Coronary artery (tissue), 2 donors: Measurements from ENCODE around the gene CEBPB.
A peak's percentile ranks its signal among the peaks of the same experiment; 100 is the strongest.
"Not testable (repeated sequence)": the region's sequence is repeated elsewhere in the genome, so short reads cannot be mapped to it uniquely, and the experiment has no call there.

Experiments used
- DNase-seq: peaks from one replicate; pipeline ENCODE4 v3.0.0-alpha.2; 2017; ENCODE audit warnings: low spot score
- H3K27ac ChIP-seq, 2 donors: fragments of 200-600 bp; sonication (generic); one replicate each; pipeline ENCODE4 v1.5.1; 2016 to 2019
- H3K4me3 ChIP-seq: fragments of 200-600 bp; sonication (generic); 2 replicates; pipeline ENCODE4 v1.5.1; 2016; ENCODE audit warnings: mild to moderate bottlenecking, moderate library complexity
- TF ChIP-seq, protein P1 (sequence below): fragments of 200-600 bp; sonication (generic); IDR thresholded peaks from one replicate; pipeline ENCODE4 v1.5.1; 2019; ENCODE audit warnings: antibody characterized with exemption

The CEBPB gene

DNA sequence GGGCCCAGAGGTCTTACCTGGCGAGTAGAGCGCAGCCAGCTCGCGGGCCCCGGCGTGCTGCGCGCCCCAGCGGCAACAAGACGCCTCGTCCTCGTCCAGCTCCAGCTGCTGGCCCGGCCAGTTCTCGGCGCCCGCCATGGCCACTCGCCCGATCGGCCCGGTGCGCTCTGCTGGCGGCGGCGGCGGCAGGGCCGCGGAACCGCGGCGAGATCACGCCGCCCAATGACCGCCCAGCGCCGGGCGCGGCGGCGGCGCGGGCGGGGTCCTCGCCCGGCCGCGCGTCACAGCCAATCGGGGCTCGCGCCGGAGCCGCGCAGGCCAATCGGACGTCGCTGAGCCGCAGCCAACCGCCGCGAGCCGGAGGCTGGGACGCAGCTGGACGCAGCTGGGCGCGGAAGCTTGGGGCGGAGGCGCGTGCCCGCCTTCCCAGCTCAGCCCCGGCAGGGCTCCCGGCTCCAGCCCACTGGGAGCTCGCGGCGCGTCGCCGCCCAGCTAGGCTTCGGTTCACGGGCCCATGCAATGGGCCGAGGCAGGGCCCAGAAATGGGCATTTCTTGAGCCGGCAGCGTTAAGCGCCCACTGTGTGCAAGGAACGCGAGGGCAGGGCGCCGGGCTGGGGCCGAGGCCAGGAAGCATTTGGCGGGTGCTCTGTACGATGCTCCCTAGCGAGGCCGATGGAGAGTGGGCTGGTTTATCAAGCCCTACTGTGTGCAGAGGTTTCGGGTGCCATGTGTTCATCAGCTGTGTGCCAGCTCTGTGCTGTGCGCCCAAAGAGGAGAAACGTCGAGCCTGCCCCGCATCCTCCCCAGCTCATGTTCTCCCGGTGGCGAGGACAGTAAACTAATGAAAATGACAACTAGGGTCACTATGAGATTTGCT, 36.9 kb upstream of the CEBPB start, which contains the start of gene PEDS1:
Gene PEDS1, minus strand, starts transcription at position 224 of the 878 bp plus-strand sequence. Its CDS starts 86 bp downstream, at position 138.
- DNase-seq = peak; percentile 93
- TF ChIP-seq, protein P1, sequence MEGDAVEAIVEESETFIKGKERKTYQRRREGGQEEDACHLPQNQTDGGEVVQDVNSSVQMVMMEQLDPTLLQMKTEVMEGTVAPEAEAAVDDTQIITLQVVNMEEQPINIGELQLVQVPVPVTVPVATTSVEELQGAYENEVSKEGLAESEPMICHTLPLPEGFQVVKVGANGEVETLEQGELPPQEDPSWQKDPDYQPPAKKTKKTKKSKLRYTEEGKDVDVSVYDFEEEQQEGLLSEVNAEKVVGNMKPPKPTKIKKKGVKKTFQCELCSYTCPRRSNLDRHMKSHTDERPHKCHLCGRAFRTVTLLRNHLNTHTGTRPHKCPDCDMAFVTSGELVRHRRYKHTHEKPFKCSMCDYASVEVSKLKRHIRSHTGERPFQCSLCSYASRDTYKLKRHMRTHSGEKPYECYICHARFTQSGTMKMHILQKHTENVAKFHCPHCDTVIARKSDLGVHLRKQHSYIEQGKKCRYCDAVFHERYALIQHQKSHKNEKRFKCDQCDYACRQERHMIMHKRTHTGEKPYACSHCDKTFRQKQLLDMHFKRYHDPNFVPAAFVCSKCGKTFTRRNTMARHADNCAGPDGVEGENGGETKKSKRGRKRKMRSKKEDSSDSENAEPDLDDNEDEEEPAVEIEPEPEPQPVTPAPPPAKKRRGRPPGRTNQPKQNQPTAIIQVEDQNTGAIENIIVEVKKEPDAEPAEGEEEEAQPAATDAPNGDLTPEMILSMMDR = no peak
- peak within 1 kb of the TSS; percentile 87 for H3K4me3 ChIP-seq
- peak within 1 kb of the TSS; percentile 75 to 89 for H3K27ac ChIP-seq

DNA sequence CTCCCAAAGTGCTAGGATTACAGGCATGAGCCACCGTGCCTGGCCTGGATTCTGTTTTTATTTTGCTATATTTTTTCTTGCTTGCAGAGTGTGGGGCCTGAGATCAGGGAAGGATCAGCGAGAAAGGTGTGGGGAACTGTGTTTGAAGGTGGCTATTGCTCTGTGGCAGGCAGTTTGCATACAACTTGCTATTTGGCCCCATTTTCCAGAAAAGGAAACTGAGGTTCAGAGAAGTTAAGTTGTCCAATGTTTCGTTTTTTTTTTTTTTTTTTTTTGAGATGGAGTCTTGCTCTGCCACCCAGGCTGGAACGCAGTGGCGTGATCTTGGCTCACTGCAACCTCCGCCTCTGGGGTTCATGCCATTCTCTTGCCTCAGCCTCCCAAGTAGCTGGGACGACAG, 29.1 kb upstream of the CEBPB start:
- DNase-seq, H3K4me3 ChIP-seq, H3K27ac ChIP-seq: not testable (repeated sequence)

DNA sequence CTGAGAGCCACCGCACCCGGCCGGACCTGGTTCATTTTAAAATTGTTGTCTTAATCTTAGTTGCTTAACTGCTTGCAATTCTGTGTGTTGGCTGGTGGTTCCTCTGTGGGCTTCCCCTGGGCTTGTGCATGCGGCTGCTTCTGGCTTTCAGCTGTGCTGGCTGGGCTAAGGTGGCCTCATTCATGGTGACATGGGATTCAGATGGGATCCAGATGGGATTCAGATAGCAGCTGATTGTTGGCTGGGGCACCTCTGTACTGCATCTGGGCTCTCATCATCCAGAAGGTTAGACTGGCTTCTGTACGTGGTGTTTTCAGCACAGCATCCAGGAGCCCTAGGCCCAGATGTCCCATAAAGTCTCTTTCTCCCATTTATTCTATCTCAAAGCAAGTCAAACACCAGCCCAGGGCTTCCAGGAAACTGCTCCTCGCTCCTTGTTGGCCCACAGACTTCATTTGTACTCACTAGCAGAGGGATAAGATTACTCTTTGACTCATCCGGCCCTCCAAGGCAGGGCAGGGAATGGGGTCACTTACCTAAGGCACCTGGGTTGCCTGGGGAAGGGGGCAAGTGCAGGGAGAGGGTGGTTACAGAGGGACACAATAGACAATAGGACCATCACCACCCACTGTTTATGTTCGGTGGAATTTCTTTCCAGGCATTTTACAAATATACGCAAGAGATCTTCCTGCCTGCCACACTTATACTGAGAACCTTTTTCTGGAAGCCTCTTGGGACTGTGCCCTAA, 26.9 kb upstream of the CEBPB start:
- TF ChIP-seq, protein P1 = no peak
- DNase-seq = no peak
- Histone ChIP-seq H3K4me3 (no peak overlapping the region), H3K27ac (peak overlapping the region in 1 of 2 donors; percentile 52)

DNA sequence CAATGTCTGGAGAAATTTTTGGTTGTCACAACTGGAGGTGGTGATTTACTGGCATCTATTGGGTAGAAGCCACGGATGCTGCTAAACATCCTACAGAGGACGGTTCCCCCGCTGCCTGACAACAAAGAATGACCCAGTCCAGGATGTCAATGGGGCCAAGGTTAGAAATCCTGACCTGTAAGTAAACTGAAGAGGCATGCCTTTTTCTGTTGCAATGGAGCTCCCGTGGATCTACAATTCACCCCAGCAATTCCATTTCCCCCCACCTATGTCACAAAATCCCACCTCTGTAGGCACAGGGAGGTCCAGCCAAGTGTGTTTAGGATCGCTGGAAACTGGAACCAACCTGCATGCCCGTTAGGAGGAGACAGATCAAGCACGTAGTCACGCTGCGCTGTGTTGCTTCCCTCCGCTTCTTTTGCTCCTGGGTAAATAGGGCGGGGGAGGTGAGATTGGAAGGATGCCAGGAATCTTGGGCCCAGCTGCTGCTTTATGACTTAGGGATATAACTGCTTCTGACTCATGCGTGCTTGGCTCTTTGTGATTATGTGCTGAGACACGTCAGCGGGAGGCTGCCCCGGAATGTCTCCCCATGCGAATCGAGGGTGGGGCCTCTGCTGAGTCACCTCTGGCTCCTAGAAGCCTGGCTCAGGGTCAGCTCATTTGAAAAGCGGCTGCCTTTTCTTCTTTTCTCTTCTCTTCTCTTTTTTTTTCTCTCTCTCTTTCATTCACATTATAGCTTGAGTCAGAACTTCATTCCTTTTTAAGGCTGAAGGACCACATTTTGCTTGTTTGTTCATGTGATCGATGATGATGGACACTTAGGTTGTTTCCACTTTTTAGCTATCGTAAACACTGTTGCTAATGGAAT, 24.7 kb upstream of the CEBPB start:
- peak overlapping the region; percentile 79 to 89 for H3K27ac ChIP-seq
- TF ChIP-seq, protein P1 = no peak
- H3K4me3 ChIP-seq = peak overlapping the region; percentile 59
- DNase-seq = peak; percentile 99

DNA sequence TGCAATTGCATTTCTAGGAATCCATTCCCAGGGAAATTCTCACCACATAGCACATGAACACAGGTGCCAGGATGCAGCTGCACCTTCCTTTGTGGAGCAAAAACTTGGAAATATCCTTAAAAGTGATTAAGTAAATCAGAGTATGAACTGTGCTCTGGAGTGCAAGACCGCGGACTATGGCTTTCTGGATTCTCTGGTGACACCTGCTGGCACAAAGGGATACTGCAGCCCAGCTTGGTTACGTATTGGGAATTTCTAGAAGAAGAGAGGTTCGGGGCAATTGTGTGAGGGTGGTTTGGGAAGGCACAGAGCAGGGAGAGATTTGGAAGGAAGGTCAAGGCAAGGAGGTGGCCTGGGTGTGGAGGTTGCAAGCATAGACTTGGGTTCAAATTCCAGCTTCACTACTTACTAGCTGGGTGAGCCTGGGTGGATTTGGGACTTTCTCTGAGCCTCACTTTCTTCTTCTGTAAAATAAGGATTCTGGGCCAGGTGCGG, 21.3 kb upstream of the CEBPB start:
- no peak for DNase-seq
- TF ChIP-seq, protein P1 = peak; percentile 95
- no peak overlapping the region for H3K27ac ChIP-seq

GRCh38 chr20:50170549-50171220, 19.9 kb upstream of the CEBPB start:
- H3K27ac ChIP-seq = no peak overlapping the region
- DNase-seq = no peak
- TF ChIP-seq, protein P1 = no peak
- no peak overlapping the region for H3K4me3 ChIP-seq

More for the DNA sequence above, 21.3 kb upstream of the CEBPB start:
- H3K4me3 ChIP-seq = no peak overlapping the region
